Left renal cortex interstitium (tissue), 4 donors: ENCODE measurements around the gene C22orf42. TPM values are rescaled to one million over a fixed set of nuclear protein-coding genes. Genes with fewer than 3 reads are reported as not detected.
"Not testable (repeated sequence)": the region's sequence is repeated elsewhere in the genome, so short reads cannot be mapped to it uniquely, and the experiment has no call there.

Experiments used
- DNase-seq, 4 donors: peaks; one replicate each; pipeline ENCODE4 v3.0.0-alpha.2; 2013; ENCODE audit warnings: low read depth in 4 of 4, low spot score in 2 of 4, missing footprints in 1 of 4
- polyA plus RNA-seq, 4 donors: library from polyadenylated mRNA; unstranded; fragments of 120-200 nt; gene quantifications; one replicate each; pipeline ENCODE4 v1.2.1, GENCODE V29; 2013; ENCODE audit not compliant: insufficient read length in 4 of 4

C22orf42 gene
- polyA plus RNA-seq, 4 donors, result not detected

GRCh38 chr22:32191021-32191420 lies 31.9 kb upstream of the C22orf42 start:
- DNase-seq, result not testable (repeated sequence)

DNA sequence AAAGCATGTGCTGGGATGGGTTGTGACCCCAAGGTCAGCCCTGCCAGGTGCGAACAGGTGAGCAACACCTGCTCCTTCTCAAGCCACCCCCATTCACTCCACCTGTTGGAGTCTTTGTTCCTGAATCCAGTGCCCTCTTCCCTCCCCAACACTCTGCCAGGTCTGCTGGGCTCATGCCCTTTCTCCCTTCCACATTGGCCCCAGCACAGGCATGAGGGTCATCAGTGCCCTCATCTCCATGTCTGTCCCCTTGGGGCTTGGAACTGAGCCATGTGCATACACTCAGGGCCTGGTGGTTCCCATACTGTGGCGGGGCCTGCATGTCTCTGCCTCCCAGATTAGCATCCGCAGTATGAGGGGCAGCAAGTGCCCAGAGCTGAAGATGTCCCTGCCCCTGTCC lies 26.7 kb upstream of the C22orf42 start:
- no peak for DNase-seq

DNA sequence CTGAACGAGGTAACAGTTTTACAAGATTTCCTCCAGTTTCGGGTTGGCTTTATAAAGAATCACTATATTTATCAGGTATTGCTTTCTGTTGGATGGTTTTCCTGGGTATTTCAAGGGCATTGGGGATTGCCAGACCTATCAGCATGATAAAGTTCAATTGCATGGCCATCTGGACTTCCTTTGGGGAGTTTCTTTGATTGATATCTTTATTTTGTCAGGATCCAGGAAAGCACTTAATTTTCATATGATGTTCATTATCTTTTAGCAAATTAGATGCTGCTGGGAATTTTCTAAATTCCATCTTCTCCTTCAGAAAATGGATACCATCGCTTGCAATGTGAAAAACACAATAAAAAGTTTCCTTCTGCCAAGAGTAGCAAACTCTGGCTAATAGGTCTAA lies 24.5 kb upstream of the C22orf42 start:
- no peak for DNase-seq

GRCh38 chr22:32181043-32181442 lies 21.9 kb upstream of the C22orf42 start:
- no peak for DNase-seq

DNA sequence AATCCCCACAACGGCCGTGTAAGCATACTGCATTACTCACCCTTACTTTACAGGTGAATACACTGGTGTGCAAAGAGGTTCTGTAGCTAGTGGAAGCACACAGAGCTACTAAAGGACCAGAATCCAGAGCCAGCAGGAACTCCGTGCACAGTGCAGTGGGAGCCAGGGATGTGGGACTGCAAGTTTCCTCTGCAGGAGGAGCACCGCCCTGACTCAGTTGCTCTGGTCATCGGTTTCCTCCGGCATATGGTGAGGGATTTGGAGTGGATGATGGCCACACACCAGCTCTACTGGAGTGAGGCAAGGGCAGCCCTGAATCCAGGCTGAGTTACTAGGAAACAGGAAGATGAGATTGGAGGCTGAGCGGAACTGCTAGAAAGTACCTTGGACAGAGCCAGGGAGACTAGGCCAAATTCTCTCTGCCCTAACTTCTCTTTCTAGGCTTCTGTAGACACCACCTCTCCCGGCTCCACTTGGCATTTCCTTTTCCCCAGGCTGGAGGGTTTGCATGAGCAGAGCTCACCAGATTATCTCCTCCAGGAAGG lies 18.2 kb upstream of the C22orf42 start:
- DNase-seq, result no peak

DNA sequence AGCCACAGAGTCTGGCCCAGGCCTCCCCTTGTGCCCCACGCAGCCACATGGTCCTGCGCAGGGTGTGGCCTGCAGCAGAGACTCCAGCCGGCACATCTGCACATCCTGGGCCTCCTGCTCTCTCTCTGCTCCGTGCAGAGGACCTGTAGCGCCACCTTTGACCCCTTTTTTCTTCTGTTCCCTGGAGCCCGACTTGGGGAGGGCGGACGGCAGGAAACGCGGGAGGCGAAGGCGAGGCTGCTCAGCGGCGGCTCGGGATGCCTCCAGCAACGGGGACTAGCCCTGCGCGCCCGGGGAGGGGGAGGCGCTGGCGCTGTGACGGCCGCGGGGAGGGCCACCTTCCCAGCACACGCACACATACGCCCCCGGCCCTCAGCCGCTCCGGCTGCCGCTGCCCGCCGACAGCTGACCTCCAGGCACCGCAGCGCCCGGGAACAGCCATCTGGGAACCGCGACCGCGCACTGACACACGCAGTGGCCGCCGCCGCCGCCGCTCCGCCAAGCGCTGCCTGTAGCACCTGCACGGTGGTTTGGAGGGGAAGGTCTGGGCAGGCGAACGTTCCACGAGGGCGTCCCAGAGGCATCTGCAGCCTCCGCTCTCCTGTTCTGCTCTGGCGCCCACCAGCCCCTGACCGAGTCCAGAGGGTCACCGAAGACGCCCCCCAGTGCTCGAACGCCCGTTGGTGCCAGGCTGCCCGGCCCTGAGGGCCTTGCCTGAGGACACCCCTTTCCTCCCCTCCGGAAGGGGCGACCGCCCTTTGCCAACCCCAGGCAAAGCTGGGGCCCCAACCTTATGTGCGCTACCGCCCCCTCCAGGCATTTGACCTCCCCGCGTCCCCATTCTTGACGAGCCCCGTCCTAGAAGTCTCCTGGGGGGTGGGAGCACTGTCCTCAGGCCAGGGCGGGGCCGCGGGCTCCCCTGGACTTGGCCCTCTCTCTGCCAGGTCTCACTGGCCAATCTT lies 16.9 kb upstream of the C22orf42 start:
- no peak for DNase-seq

DNA sequence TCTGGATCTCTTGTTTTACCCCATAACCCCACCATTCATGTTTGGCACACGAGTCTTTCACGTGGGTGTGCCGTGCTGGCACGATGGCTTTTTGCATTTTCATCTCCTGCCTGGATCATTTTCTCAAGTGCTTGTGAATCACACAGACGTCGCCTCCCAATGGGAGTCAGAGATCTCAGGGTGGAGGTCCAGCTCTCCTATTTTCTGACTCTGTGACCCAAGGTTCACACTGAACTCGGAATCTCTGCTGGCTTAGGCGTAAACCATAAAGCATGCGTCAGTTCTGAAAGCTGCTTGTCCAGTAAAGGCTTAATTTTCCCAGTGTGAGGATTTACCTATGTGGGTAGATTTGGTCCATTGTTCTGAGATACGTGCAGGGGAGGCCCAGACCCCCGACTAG lies 16.0 kb upstream of the C22orf42 start:
- no peak for DNase-seq

DNA sequence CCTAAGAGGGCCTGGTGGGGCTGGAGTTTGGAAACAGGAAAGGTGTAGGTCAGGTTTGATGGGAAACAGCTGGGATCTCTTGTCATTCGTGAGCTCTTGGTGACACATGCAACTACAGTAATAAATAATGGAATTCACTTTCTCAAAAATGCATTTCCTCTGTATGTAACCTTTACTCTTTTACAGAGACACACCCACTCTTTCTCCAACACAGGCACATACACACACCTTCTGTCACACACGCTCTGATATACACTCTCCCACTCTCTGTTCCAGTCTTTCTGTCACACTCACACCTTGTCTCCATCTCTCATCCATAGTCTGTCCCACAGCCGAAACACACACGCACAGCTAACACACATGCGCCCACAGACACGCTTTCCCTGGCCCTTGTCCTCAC lies 6.6 kb upstream of the C22orf42 start:
- no peak for DNase-seq

- no peak for DNase-seq
Measured at GRCh38 chr22:32164075-32164860, 5.2 kb upstream of the C22orf42 start.

DNA sequence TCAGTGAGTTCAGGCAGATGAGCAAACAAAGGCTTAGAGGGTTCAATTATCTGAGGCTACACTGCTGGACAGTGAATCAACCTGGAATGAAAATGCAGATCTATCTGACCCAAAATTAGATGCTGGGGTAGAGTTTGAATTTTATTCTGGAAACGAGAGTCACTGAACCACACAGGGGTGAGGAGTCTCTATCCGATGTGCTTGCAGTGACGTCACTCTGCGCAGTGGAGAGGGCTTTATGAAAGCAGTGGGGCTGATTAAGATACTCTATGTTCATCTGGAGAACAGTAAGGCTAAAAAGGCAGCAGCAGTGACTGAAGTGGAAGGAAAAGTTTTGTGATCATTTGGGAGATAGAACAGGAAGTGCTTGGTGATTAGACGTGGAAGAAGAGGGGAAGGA lies 1.3 kb upstream of the C22orf42 start:
- not testable (repeated sequence) for DNase-seq

DNA sequence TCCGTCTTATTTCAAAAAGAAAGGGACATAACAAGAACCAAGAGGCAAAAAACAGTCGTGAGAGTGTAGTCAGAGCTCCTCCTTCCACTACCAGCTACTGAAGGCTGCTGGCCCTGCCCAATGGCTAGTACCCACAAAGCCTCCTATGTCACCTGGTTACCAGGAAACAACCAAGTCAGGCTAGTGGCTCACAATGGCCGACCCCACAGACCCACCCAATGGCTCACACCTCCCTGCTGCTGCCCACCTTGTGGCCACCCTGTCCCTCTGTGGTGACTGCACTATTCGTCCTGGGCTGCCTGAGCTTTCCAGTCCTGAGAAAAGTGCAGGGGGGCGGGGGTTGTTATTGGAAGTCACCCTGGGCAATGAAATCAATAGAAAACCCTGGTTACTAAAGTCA lies 1.5 kb downstream of the C22orf42 start:
- not testable (repeated sequence) for DNase-seq

DNA sequence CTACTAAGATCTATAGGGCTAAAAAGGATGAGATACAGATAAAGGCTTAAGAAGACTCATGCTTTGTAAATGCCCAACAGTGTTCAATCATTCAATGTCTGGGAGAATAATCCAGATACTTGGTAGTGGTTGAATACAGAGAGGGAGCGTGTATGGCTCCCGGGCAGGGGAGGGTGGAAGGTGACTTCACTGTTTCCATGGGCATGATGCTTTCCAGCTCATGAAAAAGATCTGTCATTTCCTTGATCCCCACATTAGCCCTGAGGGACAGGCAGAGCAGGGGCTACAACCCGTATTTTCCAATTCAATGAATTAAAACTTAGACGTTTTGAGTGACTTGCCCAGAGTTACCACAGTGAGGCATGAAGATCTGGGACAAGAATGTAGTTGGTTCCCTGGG lies 4.4 kb downstream of the C22orf42 start:
- DNase-seq, result not testable (repeated sequence)

GRCh38 chr22:32151641-32152040 lies 7.5 kb downstream of the C22orf42 start:
- DNase-seq, result not testable (repeated sequence)

- DNase-seq, result not testable (repeated sequence)
Measured at GRCh38 chr22:32150647-32151046, 8.5 kb downstream of the C22orf42 start.

DNA sequence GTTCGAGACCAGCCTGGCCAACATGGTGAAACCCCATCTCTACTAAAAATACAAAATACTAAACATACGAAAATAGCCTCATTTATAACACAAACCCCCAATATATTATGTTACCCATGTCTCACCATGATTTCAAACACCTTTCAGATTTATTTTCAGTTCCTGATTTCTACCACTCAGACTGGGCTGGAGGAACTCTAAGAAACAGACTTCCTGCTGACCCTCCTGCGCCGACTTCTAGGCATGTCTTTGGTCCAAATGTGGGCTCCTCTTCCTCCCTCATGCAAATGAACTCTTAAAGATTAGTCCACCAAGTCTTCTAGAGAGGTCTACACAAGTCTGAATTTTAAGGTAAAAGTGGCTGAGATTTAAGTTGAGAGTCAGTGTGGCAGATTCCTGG lies 10.7 kb downstream of the C22orf42 start:
- DNase-seq, result not testable (repeated sequence)

GRCh38 chr22:32147128-32147527 lies 12.0 kb downstream of the C22orf42 start:
- DNase-seq, result not testable (repeated sequence)

DNA sequence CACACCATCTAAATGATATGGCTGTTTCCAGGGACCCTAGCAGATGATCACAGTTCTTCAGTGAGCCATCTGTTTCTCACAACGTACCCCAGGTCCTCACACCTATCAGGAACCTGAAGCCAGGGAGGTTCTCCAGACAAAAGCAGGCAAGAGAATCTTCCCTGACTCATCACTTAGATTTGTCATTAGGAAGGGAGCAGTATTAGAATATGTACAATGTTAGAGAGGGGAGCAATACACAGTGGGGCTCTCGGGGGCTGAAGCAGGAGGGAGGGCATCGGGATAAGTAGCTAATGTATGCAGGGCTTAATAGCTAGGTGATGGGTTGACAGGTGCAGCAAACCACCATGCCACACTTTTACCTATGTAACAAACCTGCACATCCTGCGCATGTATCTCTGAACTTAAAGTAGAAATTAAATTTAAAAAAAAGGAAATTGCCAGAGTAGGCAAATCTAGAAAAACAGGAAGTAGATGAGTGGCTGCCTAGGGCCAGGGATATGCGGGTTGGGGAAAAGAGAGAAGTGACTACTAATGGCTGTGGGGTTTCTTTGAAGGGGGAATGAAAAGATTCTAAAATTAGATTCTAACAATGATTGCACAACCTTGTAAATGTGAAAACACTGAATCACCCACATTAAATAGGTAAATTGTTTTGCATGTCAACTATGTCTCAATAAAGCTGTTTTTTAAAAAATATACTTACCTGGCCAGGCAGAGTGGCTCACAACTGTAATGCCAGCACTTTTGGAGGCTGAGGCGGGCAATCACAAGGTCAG lies 14.4 kb downstream of the C22orf42 start:
- DNase-seq, result no peak

- DNase-seq, result no peak
Measured at GRCh38 chr22:32142600-32142999, 16.5 kb downstream of the C22orf42 start.

DNA sequence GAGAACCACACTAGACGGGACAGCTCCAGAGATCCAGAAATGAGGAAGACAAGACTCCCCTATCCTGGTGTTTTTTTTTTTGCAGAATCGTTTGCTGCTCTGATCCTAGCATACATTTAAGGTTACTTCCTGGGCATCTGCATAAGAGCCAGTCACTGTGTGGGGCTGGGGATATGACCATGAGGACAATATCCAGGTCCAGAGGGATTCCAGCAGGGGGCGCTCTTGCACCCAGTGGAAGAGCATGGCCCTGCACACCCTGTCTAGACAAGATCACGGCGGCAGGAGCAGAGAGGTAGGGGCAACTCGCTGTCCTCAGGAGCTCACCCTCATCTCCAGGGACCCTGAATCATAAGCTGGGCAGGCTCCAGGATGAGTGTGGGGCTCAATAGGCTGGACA lies 18.4 kb downstream of the C22orf42 start:
- not testable (repeated sequence) for DNase-seq

DNA sequence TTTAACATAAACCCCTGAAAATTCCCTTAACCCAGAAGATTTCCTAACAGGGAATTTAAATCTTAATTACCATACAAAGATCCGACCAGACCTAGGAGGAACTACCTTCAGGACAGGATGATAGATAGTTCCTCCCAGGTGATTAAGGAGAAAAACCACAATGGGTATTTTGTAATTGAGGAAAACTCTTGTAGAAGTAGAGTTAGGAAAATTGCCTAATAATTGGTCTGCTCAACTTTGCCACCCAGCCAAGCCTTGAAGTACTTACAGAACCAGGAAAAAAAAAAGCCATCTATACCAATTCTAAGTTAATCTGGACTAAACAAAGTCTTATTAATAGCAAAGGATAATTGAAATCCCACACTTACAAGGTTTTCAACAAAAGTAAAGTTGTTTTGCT lies 20.5 kb downstream of the C22orf42 start:
- DNase-seq, result not testable (repeated sequence)
